GM19397 (cell line): ENCODE results near the gene MACROD1.

Experiments used
- ATAC-seq: cut with Tn5 transposase; IDR thresholded peaks from one replicate; pipeline ENCODE4 v1.9.1; 2021; ENCODE audit warnings: mild to moderate bottlenecking, moderate library complexity; ENCODE audit not compliant: unreplicated experiment

The MACROD1 gene

DNA sequence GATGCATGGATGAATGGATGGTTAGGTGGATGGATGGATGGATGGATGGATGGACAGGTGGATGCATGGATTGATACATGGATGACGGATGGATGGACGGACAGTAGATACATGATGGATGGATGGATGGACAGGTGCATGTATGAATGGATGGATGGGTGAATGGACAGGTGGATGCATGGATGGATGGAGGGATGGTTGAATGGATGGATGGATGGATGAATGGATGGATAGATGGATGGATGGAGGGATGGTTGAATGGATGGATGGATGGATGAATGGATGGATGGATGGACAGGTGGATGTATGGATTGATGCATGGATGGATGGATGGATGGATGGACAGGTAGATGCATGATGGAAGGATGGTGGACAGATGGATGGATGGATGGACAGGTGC lies 51.7 kb downstream of the MACROD1 start:
- no peak for ATAC-seq

DNA sequence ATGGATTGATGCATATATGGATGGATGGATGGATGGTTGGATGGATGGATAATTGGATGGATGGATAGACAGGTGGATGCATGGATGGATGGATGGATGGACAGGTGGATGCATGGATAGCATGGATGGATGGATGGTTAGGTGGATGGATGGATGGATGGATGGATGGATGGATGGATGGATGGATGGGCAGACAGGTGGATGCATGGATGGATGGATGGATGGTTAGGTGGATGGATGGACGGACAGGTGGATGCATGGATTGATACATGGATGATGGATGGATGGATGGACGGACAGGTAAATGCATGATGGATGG lies 52.5 kb downstream of the MACROD1 start:
- no peak for ATAC-seq

DNA sequence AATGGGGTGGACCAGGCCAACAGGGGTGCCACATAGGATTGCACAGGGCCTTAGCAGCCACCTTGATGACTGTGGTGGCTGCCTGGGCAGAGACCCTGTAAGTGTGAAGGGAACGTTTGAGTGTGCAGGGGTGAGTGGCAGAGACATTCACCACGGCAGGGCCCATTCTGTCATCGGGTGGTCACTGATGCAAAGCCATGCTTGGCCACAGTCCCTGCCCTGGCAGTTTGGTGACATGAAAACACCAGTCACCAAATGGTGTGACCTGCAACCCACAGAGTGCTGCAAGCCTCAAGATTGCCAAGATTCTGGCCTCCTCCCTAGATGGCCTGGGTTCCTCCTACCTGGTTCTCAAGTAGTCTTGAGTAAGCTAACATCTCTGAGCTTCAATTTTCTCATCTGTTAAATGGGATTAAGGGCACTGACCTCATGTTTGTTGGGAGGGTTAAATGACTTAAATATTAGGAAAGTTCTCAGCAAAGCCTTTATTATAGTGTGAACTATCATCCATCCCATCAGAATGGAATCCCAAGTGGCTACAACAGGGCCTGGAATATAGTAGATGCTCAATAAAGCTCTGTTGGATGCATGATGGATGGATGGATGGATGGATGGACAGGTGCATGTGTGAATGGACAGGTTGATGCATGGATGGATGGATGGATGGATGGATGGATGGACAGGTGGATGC lies 53.0 kb downstream of the MACROD1 start:
- no peak for ATAC-seq

DNA sequence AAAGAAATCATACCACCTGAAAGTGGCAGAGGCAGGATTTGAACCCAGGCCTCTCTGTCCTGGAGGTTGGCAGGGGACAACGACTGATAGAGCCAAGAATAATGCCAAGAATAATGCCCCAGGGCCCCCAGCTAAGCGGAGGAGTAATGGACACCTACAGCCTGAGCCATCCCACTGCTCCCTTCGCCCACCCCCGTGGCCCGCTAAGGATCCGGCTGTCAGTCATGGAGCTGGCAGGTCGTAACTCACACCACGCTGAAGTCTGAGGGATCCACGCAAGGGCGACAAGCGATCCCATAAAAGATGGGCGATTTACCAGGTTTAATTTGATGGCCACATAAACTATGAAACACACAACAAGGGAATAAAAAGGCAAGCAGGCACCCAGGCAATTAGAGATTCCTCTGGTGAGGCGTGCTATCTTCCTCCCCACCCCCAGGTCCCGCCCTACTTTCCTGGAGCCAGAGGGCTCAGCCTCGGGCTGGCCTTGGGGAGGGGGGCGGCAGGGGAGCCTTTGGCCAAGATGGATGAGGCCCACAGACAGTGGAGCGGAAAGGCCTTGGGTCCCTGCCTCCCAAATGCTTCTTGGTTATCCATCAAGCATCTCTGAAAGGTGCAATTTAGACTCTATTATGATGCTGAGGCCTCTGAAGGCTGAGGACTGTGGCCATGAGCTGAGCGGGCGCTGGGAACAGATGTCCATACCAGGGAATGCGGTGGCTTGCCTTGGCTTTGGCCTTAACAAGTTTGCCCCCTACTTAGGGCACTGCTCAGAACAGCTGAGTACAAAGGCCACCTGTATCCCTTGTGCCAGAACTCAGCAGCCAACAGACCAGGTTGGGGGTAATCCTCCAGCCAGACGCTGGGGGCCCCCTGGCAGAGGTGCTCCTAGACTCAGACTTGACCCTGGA lies 55.2 kb downstream of the MACROD1 start:
- ATAC-seq = no peak

DNA sequence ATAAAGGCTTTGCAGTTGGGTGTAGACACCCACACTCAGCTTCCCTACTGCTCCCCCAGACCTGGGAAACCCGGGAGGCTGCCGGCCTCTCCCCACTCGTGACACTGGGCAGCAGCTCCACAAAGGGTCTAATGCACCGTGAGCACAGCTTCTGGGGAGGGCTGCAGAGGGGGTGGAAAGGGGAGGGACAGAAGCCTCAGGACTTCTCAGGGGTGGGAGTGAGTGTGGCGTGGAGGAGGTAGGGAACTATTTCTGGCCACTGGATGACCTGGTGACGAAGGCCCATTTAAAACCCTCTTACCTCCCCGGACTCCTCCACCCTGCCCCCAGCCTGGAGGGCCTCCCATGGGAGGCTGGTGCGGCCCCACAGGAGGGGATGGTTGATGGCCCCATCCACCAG lies 56.6 kb downstream of the MACROD1 start:
- no peak for ATAC-seq

DNA sequence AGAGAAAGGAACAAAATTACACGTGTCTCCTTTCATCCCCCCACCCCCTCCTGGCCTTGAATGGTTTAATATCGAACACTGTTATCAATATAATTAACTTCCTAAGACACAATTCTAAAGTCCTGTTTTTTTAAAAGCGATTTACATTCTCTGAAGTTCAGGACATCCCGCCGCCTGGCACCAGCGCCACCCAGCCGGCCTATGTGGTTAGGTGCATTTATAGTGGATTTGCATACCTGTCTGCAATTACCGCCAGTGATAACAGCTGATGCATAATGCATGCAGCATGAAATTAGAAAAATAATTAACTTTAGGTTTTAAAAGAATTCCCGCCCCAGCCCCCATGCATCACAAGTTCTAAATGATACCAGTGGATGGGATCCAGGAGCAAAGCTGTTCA lies 58.6 kb downstream of the MACROD1 start:
- ATAC-seq = no peak

DNA sequence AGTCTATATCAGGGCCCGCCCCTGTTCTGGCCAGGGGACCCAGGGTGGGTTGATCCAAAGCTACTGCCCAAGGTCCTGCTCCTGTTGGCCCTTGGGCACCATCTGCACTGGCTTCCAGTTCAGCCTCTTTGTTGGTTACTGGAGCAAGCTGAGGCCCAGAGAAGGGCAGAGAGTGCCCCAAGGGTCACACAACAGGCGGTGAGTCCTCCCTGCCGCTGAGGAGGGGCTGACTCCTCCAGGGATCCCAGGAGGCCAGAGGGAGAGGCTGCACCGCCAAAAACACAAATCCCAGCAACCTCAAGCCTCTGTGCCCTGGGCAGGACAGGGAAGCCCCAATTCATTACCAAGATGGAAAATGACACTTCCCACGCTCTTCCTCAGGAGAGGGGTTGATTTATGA lies 61.3 kb downstream of the MACROD1 start:
- no peak for ATAC-seq

DNA sequence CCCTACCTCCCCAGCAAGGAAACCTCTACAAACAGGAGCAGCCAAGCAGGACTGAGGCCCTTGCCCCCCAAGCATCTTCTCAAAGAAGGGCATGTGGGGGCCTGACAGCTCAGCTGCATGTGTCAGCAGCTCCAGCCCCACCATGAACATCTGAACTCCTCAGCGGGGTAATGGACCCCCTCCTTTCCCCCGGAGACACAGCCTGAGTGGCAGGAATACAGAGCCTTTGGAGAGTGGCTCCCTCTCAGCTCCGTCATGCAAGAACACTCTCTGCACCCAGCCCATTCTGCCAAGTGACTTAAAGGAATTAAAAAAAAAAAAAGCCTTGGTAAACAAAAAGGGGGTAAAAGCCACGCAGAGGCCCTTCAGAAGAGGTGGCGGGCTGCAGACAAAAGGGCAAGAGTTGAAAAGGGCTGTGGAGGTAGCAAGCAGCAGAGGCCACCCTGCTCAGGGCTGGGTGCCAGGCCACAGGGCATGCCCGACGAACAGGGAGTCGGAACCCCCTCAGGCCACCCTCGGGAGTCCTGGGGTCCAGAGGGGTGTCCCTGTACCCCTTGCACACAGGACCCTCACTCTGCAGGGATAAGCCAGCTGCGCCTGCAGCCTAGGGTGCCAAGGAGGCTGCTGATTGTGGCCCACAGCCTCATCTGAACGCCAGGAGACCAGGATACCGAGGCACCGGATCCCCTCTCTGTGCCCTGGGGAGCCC lies 62.5 kb downstream of the MACROD1 start:
- ATAC-seq = no peak

DNA sequence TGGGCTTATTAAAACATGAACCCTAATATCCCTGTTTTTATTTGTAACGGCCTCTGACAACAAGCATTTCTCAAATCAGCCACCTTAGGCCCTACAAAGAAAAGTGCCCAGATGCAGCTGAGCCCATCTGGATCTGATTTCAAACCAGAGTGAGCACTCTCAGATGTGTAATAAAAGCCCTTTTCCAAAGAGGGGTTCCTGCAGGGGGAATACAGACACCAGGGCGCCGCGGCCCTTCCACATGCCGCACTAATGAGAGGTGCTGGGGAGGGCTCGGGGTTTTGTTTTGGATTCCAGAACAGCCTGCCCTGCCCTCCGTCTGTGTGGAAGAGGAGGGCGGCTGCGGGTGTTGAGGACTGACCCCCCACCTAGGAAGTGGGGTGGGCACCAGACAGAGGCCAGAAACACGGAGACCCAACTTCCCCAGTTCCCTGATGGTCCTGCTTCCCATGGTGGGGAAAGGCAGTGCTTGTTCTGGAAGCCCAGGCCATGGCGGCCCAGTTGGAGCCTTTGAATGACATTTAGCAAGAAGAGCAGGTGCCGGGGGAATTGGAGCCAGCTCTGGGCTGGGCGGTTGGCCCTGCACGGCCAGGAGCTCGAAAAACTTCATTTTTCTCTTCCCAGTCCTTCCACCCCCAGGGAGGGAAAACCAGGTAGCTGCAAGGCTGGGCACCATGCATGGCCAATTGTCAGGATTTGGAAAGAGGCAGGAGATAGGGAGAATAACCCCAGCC lies 63.7 kb downstream of the MACROD1 start:
- ATAC-seq = no peak

DNA sequence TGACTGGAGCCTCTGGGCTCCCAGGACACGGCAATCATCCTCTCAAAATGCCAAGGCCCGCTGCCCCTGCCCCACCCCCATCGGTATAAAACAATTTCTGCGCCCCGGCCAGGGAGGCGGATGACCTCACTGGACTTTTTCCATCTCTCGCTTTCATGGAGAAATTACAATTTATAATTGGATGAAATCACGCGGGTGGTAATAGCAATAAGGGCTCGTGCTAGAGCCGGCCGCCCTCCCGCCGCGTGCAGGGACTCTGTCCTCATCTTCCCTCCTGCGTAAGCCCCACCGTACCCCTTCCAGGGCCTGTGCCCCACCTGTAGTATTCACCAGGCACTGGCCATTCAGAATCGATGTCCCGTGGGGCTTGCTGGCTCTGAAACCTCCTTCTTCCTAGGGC lies 64.5 kb downstream of the MACROD1 start:
- no peak for ATAC-seq

DNA sequence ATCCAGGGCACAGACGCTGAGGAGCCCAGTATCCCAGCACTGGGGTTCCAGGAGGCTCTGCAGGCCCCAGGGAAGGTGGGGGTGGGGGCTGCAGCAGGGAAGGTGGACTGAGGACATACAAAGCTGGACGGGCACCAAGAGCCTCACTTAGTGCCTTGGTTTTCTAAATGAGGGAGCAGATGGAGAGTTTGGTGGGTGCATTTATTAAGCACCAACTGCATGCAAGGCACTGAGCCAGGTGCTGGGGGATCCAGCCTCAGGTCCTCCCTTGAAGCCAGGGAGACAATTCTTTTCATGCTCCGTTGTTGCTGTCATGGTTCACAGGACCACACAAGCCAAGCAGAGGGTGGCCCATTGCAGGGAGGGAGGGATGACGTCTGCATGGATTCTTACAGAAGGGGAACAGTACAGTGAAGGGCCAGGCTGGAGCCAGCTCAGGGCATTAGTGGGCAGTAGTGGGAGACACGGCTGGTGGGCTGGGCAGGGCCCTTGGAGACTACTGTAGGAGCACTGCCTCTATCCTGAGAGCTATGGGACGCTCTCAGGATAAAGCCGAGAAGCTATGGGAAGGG lies 65.0 kb downstream of the MACROD1 start:
- ATAC-seq = no peak

DNA sequence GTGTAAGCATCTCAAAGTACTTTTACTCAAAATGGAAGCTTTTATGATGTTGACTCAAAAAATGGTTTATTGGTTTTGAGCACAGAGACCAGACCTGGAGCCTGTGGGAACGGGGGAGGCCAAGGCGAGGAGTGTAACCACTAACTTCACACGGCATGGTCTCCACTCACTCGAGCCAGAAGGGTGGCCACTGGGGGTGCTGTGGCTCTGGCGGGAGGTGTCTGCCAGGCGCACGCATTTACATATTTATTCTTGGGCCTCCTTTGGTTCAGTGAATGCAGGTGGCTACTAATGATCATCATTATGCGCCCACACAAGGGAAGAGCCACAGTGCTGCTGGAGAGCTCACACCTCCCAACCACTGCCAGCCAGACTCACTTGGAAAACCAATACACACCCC lies 65.6 kb downstream of the MACROD1 start:
- no peak for ATAC-seq

DNA sequence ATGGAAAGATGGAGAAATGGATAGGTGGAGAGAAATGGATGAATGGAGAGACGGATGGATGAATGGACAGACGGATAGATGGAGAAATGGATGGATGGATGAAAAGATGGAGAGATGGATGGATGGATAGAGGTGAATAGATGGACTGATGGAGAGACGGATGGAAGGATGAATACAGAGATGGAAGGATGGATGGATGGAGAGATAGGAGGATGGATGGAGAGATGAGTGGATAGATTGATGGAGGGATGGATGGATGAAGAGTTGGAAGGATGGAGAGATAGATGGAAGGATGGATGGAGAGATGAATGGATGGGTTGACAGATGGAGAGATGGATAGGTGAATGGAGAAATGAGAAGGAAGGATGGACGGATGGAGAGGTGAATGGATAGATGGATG lies 66.5 kb downstream of the MACROD1 start:
- ATAC-seq = no peak

DNA sequence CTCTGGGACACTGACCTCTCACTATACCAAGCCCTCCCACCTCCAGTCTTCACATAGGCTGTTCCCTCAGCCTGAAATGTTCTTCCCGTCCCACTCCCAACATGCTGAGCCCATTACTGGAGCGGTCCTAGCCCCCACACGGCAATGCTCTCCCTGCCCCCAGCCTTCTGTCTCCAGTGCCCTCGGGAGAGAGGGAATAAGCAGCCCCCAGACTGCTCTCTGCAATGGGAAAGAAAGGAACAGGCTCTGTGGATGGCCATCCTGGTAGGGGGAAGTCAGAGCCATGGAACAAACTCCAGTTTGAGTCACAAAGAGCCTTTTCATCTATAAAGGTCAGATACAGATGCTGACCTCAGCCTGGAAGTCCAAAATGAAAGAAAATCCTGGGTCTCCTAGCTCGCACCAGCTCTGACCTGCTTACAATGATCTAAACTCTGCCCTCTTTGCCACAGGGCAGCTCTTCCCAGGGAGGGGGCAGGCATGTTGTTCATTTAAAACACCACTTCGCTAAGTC lies 67.5 kb downstream of the MACROD1 start:
- ATAC-seq = no peak

DNA sequence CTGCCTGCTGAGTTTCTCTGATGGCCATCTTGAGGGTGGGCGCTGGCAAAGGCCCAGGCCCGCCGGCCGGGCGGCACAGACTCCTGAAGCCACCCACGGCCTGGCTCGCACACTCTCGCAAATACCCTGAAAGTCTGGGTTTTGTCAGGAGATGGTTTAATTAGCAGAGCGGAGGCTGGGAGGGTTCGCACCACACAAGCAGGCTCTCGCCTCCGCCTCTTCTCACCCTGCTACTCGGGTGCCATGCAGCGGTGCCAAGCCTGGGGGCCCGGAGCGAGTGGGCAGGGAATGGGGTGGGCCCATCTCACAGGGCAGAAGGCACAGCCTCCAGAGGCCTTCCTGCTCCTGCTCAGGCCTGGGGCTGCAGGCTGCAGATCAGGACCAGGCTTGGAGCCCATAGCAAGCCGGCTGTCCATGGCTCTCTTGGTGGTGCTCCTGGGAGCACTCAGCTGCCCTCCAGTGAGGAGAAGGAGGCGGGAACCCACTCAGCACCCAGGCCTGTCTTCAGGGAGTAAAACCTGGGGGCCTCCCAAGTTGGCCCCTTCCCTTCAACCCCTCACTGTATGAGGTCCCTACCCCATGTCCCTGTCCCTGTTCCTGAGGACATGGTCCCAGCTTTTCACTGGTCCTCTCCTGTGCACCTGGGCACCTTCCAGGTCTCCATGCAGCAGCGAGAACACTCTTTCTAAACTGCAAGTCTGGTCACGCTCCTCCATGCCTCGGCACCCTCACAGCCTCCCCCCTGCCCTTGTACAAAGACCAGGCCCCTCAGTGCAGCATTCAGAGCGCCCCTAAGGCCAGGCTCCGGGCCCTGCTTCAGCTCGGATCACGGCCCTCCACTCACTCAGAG lies 68.2 kb downstream of the MACROD1 start:
- no peak for ATAC-seq

DNA sequence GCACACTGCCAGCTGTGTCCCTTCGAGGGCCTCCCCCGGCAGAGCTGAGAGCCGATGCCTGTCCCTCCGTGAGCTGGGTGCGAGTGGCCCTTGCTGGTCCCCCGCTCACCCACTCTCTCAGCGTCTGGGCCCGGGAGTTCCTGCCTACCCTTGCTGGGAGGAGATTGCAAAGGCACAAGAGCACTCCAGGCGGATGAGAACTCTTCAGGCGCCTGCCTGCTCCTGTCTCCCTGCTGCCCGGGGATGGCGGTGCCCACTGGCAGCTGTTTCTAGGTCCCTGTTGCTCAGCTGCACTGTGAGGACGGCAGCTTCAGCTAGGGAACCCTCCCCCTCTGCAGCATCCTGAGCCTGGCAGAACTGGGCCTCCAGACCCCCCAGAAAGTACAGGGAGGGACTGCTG lies 69.1 kb downstream of the MACROD1 start:
- no peak for ATAC-seq

DNA sequence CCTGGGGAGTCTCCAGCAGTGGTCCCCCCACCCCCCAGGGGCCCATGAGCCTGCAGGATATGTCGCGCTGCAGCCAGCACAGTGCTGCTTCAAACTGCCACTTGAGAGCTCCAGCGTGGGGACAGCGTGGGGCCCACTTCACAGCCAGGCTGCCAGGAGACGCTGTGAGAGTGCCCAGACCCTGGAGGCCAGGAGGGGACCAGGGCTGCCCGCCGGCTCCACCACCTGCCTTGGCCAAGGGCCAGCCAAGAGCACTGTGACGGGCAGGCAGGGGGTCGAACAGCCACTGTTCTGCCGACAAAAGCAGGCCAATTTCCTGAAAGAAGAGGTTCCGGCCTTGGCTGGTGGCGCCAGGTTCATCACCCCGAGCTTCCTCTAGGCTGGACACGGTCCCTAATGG lies 70.0 kb downstream of the MACROD1 start:
- ATAC-seq = no peak

DNA sequence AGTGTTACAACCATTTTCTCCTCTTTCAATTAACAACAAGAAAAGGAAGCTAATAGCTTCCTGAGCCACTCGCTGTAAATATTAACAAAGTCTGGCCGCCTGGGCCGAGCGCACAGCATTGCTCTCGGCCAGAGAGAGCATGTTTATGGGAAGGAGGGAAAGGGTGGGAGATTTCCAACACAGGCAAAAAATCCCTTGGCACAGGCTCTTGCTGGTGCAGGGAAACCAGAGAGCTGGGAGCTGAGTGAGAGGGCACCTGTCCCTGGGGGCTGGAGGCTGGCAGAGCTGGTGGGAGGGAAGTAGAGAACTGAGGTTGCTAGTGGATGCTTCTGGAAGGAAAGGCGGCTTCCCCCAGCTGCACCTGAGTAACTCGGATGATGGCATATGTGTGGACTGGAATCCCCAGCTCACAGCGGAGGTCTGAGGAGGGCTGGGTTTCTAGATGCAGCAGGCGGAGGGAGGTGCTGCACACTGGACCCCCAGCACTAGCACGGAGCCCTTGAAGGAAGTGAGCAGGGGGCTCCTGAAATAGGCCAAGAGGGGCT lies 70.6 kb downstream of the MACROD1 start:
- ATAC-seq = no peak

DNA sequence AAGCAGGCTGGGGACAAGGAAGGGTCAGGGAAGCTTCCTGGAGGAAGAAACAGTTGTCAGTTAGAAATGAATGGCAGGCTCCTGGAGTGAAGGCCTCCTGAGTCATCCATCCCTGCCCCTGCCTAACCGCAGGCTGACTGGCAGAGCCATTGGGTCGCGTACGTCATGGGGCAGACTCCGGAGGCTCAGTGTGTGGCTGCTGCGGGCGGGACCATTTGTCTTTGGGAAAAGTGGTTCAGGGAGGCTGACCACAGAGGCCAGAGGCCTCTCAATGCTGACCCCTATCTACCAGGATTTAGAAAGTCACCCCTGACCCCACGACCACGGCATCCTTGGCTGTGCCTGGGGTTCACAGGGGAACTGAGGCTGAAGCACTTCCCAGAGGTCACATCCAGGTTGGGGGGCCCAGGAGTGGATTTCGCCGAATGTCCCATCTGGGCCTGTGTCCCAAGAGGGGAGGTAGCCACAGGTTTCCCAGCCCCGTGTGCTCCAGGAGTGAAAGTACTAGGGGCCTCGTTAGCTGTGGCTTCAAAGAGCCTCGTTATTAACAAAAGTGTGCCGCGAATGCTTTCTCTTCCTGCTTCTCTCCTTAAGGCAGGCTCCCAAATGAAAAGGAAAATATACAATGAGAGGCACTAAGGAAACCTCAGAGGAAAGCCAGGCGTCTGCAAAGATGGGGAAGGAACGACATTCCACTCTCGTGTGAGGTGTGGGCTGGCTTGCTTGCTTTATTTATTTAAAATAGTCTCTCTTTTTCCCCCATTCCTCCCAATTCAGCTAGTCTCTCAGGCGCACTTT lies 71.3 kb downstream of the MACROD1 start:
- ATAC-seq = no peak
